Neural cell (in vitro differentiated cells): ENCODE measurements around the gene IKZF2. TPM values are rescaled to one million over a fixed set of nuclear protein-coding genes. Genes with fewer than 3 reads are reported as not detected.

Source experiments
- H2AFZ ChIP-seq: fragments of 200-600, 300-800 bp; sonication (generic), shearing (Covaris generic); 2 replicates; pipeline ENCODE4 v1.6.0; 2014; ENCODE audit warnings: low read depth, mild to moderate bottlenecking, antibody characterized with exemption, low read length, moderate library complexity
- H3F3A ChIP-seq: fragments of 200-600 bp; shearing (Covaris generic); 2 replicates; pipeline ENCODE4 v1.6.1; 2016; ENCODE audit warnings: mild to moderate bottlenecking, moderate library complexity, mixed read lengths, antibody characterized with exemption, low read length; ENCODE audit not compliant: insufficient read depth, poor library complexity, severe bottlenecking
- H3K27ac ChIP-seq: fragments of 200-600, 300-800 bp; sonication (generic), shearing (Covaris generic); 2 replicates; pipeline ENCODE4 v1.5.1; 2014; ENCODE audit warnings: mild to moderate bottlenecking, low read length, moderate library complexity
- H3K27me3 ChIP-seq: fragments of 300-800, 200-600 bp; sonication (generic), shearing (Covaris generic); 2 replicates; pipeline ENCODE4 v1.6.0; 2014; ENCODE audit warnings: mild to moderate bottlenecking, low read depth, low read length, moderate library complexity; ENCODE audit not compliant: insufficient read depth
- H3K36me3 ChIP-seq: fragments of 300-800, 200-600 bp; sonication (generic), shearing (Covaris generic); 2 replicates; pipeline ENCODE4 v1.5.1; 2014; ENCODE audit warnings: mild to moderate bottlenecking, antibody characterized with exemption, low read length, moderate library complexity; ENCODE audit not compliant: insufficient read depth
- H3K4me2 ChIP-seq: fragments of 300-800, 200-600 bp; sonication (generic), shearing (Covaris generic); 2 replicates; pipeline ENCODE4 v1.6.0; 2014; ENCODE audit warnings: mild to moderate bottlenecking, low read length
- H3K4me3 ChIP-seq: fragments of 300-800, 200-600 bp; sonication (generic), shearing (Covaris generic); 2 replicates; pipeline ENCODE4 v1.5.1; 2014; ENCODE audit warnings: mild to moderate bottlenecking, low read length, moderate library complexity
- H3K79me2 ChIP-seq: fragments of 200-600 bp; shearing (Covaris generic); replicated peaks from 2 replicates; pipeline ENCODE4 v1.6.0; 2014; ENCODE audit warnings: mild to moderate bottlenecking, low read length, moderate library complexity; ENCODE audit not compliant: insufficient read depth
- H3K9ac ChIP-seq: fragments of 300-800, 200-600 bp; sonication (generic), shearing (Covaris generic); 2 replicates; pipeline ENCODE4 v1.6.1; 2016; ENCODE audit warnings: mild to moderate bottlenecking, low read length, mixed read lengths
- H3K9me2 ChIP-seq: fragments of 200-600 bp; shearing (Covaris generic); 2 replicates; pipeline ENCODE4 v1.6.1; 2016; ENCODE audit warnings: mild to moderate bottlenecking, low read length, mixed read lengths; ENCODE audit not compliant: insufficient read depth
- H3K9me3 ChIP-seq: fragments of 200-600, 300-800 bp; sonication (generic), shearing (Covaris generic); 2 replicates; pipeline ENCODE4 v1.6.1; 2016; ENCODE audit warnings: mild to moderate bottlenecking, mixed run types, low read length, moderate library complexity, mixed read lengths
- H4K20me1 ChIP-seq: fragments of 200-600 bp; shearing (Covaris generic); 2 replicates; pipeline ENCODE4 v1.6.1; 2016; ENCODE audit warnings: mild to moderate bottlenecking, mixed run types; ENCODE audit not compliant: insufficient read depth
- CTCF ChIP-seq: fragments of 450-650 bp; IDR thresholded peaks from 2 replicates; pipeline ENCODE4 v1.5.1; 2014; ENCODE audit warnings: antibody characterized with exemption, mild to moderate bottlenecking, moderate library complexity; ENCODE audit not compliant: poor library complexity, severe bottlenecking
- EP300 ChIP-seq: fragments of 450-650 bp; conservative IDR thresholded peaks from 2 replicates; pipeline ENCODE4 v1.6.1; 2014; ENCODE audit warnings: antibody characterized with exemption, mild to moderate bottlenecking, moderate library complexity; ENCODE audit not compliant: poor library complexity, severe bottlenecking
- EZH2 ChIP-seq: fragments of 200-600, 300-800 bp; shearing (Covaris generic), sonication (generic); IDR thresholded peaks from 2 replicates; pipeline ENCODE4 v1.6.1; 2014; ENCODE audit warnings: antibody characterized with exemption, low read length, borderline replicate concordance, mild to moderate bottlenecking; ENCODE audit not compliant: insufficient read depth, poor library complexity, severe bottlenecking
- MXI1 ChIP-seq: fragments of 450-650 bp; conservative IDR thresholded peaks from 2 replicates; pipeline ENCODE4 v1.6.1; 2014; ENCODE audit warnings: antibody characterized with exemption, mild to moderate bottlenecking; ENCODE audit not compliant: poor library complexity, severe bottlenecking
- POLR2AphosphoS5 ChIP-seq: IDR thresholded peaks from 2 replicates; pipeline ENCODE4 v1.6.1; 2012
- RAD21 ChIP-seq: fragments of 450-650 bp; conservative IDR thresholded peaks from 2 replicates; pipeline ENCODE4 v1.6.1; 2014; ENCODE audit warnings: antibody characterized with exemption, mild to moderate bottlenecking, moderate library complexity
- SMC3 ChIP-seq: fragments of 450-650 bp; conservative IDR thresholded peaks from 2 replicates; pipeline ENCODE4 v1.6.1; 2014; ENCODE audit warnings: antibody characterized with exemption, mild to moderate bottlenecking, moderate library complexity; ENCODE audit not compliant: poor library complexity
- TAF1 ChIP-seq: IDR thresholded peaks from 2 replicates; pipeline ENCODE4 v1.6.1; 2012; ENCODE audit warnings: low read depth
- polyA plus RNA-seq: library from polyadenylated mRNA; depleted of rRNA; stranded (reverse); fragments of >200 nt; gene quantifications from 2 replicates; pipeline ENCODE4 v1.2.3, GENCODE V29; 2014

Gene IKZF2
- polyA plus RNA-seq, 1 donor from 2014 or later = 5.6 TPM

GRCh38 chr2:213129311-213129710, 22.1 kb downstream of the IKZF2 start:
- H3K27ac ChIP-seq = no peak overlapping the region
- no peaks in the 10 kb centered on the region for H3K79me2 ChIP-seq
- no peaks in the 10 kb centered on the region for H3F3A ChIP-seq
- no peak overlapping the region for H3K4me3 ChIP-seq
- H3K4me2 ChIP-seq = no peak overlapping the region
- no peak overlapping the region for H2AFZ ChIP-seq
- no peaks in the 10 kb centered on the region for H4K20me1 ChIP-seq
- H3K36me3 ChIP-seq = no peaks in the 10 kb centered on the region
- H3K9ac ChIP-seq = no peak overlapping the region
- no peak for TF ChIP-seq SMC3
- no peak for TF ChIP-seq POLR2AphosphoS5
- no peak for TF ChIP-seq EZH2
- TF ChIP-seq TAF1 = no peak
- H3K27me3 ChIP-seq = no peaks in the 10 kb centered on the region
- no peaks in the 10 kb centered on the region for H3K9me2 ChIP-seq
- no peaks in the 10 kb centered on the region for H3K9me3 ChIP-seq

DNA sequence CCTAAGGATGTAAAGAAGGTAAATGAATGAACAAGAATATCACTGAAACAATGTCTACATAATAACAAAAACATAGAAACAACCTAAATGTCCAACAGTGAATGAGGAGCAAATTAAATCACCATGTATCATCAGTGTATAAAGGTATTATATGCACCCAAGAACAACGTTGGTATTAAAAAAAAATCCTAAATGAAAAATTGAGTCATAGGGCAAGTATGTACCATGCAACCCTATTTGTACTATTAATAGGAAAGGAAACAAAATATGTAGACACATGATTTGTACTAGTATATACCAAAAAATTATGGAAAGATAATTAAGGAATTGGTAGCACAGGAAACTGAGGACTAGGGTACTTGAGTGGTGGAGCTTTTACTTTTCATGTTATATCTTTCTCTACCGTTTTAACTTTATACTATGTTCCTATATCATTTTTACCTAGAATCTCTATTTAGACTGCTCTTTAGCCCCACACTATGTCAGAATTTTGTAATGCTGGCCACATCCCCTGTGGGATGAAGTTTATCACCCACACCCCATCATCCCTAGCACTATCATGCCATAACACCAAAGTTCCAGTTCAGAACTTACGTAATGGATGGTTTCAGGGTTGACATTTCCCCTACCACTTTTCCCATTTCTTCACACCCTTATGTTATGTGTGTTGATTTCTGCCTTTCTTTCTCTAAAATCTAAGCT, 25.6 kb downstream of the IKZF2 start:
- Histone ChIP-seq H3K9ac (no peak overlapping the region), H3K79me2 (no peaks in the 10 kb centered on the region), H3K27me3 (no peaks in the 10 kb centered on the region), H3K9me2 (no peaks in the 10 kb centered on the region), H2AFZ (no peak overlapping the region), H3K4me2 (no peak overlapping the region), H3F3A (no peaks in the 10 kb centered on the region), H3K36me3 (no peaks in the 10 kb centered on the region), H3K9me3 (no peaks in the 10 kb centered on the region), H3K4me3 (no peak overlapping the region), H4K20me1 (no peaks in the 10 kb centered on the region), H3K27ac (no peak overlapping the region)
- TF ChIP-seq RAD21 (no peak), EP300 (no peak), POLR2AphosphoS5 (no peak), CTCF (no peak), EZH2 (no peak), SMC3 (no peak), MXI1 (no peak)

GRCh38 chr2:213122725-213123124, 28.7 kb downstream of the IKZF2 start:
- H3F3A ChIP-seq = no peaks in the 10 kb centered on the region
- H3K9ac ChIP-seq = no peak overlapping the region
- H3K4me2 ChIP-seq = no peak overlapping the region
- no peak overlapping the region for H3K27ac ChIP-seq
- H3K4me3 ChIP-seq = no peak overlapping the region
- no peaks in the 10 kb centered on the region for H3K9me3 ChIP-seq
- H2AFZ ChIP-seq = no peak overlapping the region
- no peaks in the 10 kb centered on the region for H3K36me3 ChIP-seq
- no peaks in the 10 kb centered on the region for H3K27me3 ChIP-seq
- no peaks in the 10 kb centered on the region for H3K9me2 ChIP-seq
- H4K20me1 ChIP-seq = no peaks in the 10 kb centered on the region
- TF ChIP-seq CTCF (no peak), EZH2 (no peak), EP300 (no peak)
- no peaks in the 10 kb centered on the region for H3K79me2 ChIP-seq
